ENCODE results near the gene SYK.

SYK gene

DNA sequence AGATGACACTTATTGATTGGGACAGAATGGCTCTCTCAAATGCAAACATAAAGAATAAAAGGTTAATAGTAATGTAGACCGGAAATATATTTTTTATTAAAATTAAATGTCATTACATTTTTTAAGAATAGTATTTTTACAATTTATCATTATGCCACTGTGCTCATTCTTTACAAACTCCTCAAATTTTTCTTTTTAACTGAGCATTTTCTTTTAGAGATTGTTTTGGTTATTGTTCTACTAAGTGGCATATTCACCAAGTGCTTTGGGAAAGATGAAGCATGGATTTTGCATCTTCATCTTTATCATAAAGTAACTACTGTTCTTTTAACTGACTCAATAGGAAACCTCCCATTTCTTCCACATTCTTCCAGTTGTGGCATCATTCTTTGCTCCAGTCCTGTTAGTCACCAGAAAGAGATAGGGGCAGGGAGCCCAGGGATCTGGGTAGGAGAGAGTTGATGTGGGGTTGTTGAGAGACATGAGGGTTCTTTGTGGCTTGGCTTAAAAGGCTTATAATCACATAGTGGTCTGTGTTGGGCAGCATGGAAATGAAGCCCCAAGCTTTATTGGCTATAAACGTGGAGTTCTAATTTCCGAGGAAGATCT lies 69.8 kb downstream of the SYK start:
- Histone ChIP-seq H3K9me3 (ENCODE audit: insufficient read depth, low read depth, low read length) (peaks cover 2% of the 10 kb centered on the region), H3K4ac (ENCODE audit: low read depth, low read length) (no peak overlapping the region), H3K79me1 (ENCODE audit: low read length) (no peaks in the 10 kb centered on the region), H3K14ac (ENCODE audit: low read length) (no peak overlapping the region), H3K4me2 (ENCODE audit: low read length) (no peak overlapping the region), H2AFZ (ENCODE audit: insufficient read depth, low read length, poor library complexity) (no peak overlapping the region), H2BK5ac (ENCODE audit: low read depth, low read length, poor library complexity) (no peak overlapping the region), H2BK120ac (ENCODE audit: insufficient read depth, low read length, poor library complexity) (no peak overlapping the region), H3K27me3 (ENCODE audit: insufficient read depth, low read length) (no peaks in the 10 kb centered on the region), H3K18ac (ENCODE audit: low read length) (no peak overlapping the region), H3K4me1 (ENCODE audit: control insufficient read depth in 1 of 2, insufficient read depth in 2 of 2, low read length in 2 of 2) (no peaks in the 10 kb centered on the region), H4K12ac (ENCODE audit: low read depth, low read length) (no peak overlapping the region), H3K9ac (ENCODE audit: low read length) (no peak overlapping the region), H3K36me3 (ENCODE audit: control insufficient read depth in 1 of 2, insufficient read depth in 2 of 2, low read length in 2 of 2) (no peaks in the 10 kb centered on the region), H3K79me2 (ENCODE audit: control insufficient read depth, insufficient read depth, low read length, poor library complexity) (no peaks in the 10 kb centered on the region), H3K23ac (ENCODE audit: low read length) (no peak overlapping the region), H2BK12ac (ENCODE audit: low read length) (no peak overlapping the region), H4K91ac (ENCODE audit: low read depth, low read length) (no peak overlapping the region), H2AK5ac (ENCODE audit: low read length) (no peak overlapping the region), H4K8ac (ENCODE audit: low read depth, low read length) (no peak overlapping the region), H3K27ac (ENCODE audit: low read depth, low read length) (no peak overlapping the region), H3K4me3 (ENCODE audit: low read depth, low read length) (no peak overlapping the region)
- peak; percentile 67 to 74 for DNase-seq
- no CpG with 5 or more reads among the region's 3 CpGs for WGBS (ENCODE audit: extremely low coverage, insufficient coverage, insufficient read length)

DNA sequence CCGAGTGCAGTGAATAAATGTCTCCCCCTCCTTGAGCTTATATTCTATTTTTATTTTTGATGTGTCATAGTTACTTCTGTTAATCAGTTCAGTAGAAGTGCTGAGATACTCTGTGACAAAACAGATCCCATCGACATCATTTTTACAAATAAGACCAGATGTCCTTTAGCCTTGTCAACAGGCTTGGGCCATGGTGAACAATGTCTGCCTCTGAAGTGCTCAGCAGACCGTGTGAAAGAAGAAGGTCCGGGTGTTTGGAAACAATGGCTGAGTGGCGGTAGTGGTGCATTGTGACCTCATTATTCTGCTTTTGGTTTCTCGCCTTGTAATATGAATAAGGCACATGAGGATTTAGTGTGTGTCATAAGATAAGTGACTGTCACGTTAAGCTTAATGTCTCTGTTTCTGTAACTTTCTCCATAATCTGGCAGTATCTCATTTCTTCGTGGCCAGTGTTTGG lies 71.2 kb downstream of the SYK start:
- Histone ChIP-seq H3K9ac (ENCODE audit: low read length) (no peak overlapping the region), H4K8ac (ENCODE audit: low read depth, low read length) (no peak overlapping the region), H3K4ac (ENCODE audit: low read depth, low read length) (no peak overlapping the region), H2AK5ac (ENCODE audit: low read length) (no peak overlapping the region), H2BK120ac (ENCODE audit: insufficient read depth, low read length, poor library complexity) (no peak overlapping the region), H4K91ac (ENCODE audit: low read depth, low read length) (no peak overlapping the region), H3K79me2 (ENCODE audit: control insufficient read depth, insufficient read depth, low read length, poor library complexity) (no peaks in the 10 kb centered on the region), H3K4me2 (ENCODE audit: low read length) (no peak overlapping the region), H3K79me1 (ENCODE audit: low read length) (no peaks in the 10 kb centered on the region), H3K4me1 (ENCODE audit: control insufficient read depth in 1 of 2, insufficient read depth in 2 of 2, low read length in 2 of 2) (no peaks in the 10 kb centered on the region), H3K14ac (ENCODE audit: low read length) (no peak overlapping the region), H2BK5ac (ENCODE audit: low read depth, low read length, poor library complexity) (no peak overlapping the region), H4K12ac (ENCODE audit: low read depth, low read length) (no peak overlapping the region), H3K18ac (ENCODE audit: low read length) (no peak overlapping the region), H3K9me3 (ENCODE audit: insufficient read depth, low read depth, low read length) (no peaks in the 10 kb centered on the region), H3K36me3 (ENCODE audit: control insufficient read depth in 1 of 2, insufficient read depth in 2 of 2, low read length in 2 of 2) (no peaks in the 10 kb centered on the region), H2BK12ac (ENCODE audit: low read length) (no peak overlapping the region), H3K27me3 (ENCODE audit: insufficient read depth, low read length) (no peaks in the 10 kb centered on the region), H2AFZ (ENCODE audit: insufficient read depth, low read length, poor library complexity) (no peak overlapping the region), H3K23ac (ENCODE audit: low read length) (no peak overlapping the region), H3K27ac (ENCODE audit: low read depth, low read length) (no peak overlapping the region), H3K4me3 (ENCODE audit: low read depth, low read length) (no peak overlapping the region)
- DNase-seq: no peak
- no CpG with 5 or more reads among the region's 8 CpGs for WGBS (ENCODE audit: extremely low coverage, insufficient coverage, insufficient read length)

DNA sequence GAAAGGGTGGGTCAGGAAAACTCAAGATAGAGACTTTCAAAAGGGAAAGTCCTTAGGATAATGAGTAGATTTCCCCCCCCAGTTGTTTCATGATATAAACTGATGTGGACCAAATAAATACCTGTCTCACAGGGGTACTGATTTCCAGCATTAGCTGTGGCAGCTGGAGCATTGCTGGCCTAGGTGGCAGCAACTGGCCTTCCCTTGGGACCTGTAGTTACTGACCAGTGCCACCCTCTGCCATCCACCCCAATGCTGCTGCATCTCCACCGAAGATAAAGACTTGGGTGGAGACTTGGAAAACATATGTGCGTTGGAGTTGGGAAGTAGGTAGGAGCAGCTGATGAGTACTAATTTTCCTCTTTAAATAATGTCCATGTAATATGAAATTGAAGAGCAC lies 71.8 kb downstream of the SYK start:
- Histone ChIP-seq H3K27me3 (ENCODE audit: insufficient read depth, low read length) (no peaks in the 10 kb centered on the region), H3K9ac (ENCODE audit: low read length) (no peak overlapping the region), H3K4ac (ENCODE audit: low read depth, low read length) (no peak overlapping the region), H3K4me2 (ENCODE audit: low read length) (no peak overlapping the region), H3K4me1 (ENCODE audit: control insufficient read depth in 1 of 2, insufficient read depth in 2 of 2, low read length in 2 of 2) (peaks cover 3% of the 10 kb centered on the region in 2 experiments), H3K27ac (ENCODE audit: low read depth, low read length) (no peak overlapping the region), H3K9me3 (ENCODE audit: insufficient read depth, low read depth, low read length) (no peaks in the 10 kb centered on the region), H4K91ac (ENCODE audit: low read depth, low read length) (no peak overlapping the region), H2AFZ (ENCODE audit: insufficient read depth, low read length, poor library complexity) (no peak overlapping the region), H3K79me2 (ENCODE audit: control insufficient read depth, insufficient read depth, low read length, poor library complexity) (no peaks in the 10 kb centered on the region), H3K4me3 (ENCODE audit: low read depth, low read length) (no peak overlapping the region), H3K79me1 (ENCODE audit: low read length) (no peaks in the 10 kb centered on the region), H2BK5ac (ENCODE audit: low read depth, low read length, poor library complexity) (no peak overlapping the region), H4K8ac (ENCODE audit: low read depth, low read length) (no peak overlapping the region), H2BK120ac (ENCODE audit: insufficient read depth, low read length, poor library complexity) (no peak overlapping the region), H3K36me3 (ENCODE audit: control insufficient read depth in 1 of 2, insufficient read depth in 2 of 2, low read length in 2 of 2) (no peaks in the 10 kb centered on the region), H2AK5ac (ENCODE audit: low read length) (no peak overlapping the region), H4K12ac (ENCODE audit: low read depth, low read length) (no peak overlapping the region), H3K14ac (ENCODE audit: low read length) (no peak overlapping the region), H3K18ac (ENCODE audit: low read length) (no peak overlapping the region), H3K23ac (ENCODE audit: low read length) (no peak overlapping the region), H2BK12ac (ENCODE audit: low read length) (no peak overlapping the region)
- DNase-seq: no peak
- no CpG with 5 or more reads among the region's 2 CpGs for WGBS (ENCODE audit: extremely low coverage, insufficient coverage, insufficient read length)

DNA sequence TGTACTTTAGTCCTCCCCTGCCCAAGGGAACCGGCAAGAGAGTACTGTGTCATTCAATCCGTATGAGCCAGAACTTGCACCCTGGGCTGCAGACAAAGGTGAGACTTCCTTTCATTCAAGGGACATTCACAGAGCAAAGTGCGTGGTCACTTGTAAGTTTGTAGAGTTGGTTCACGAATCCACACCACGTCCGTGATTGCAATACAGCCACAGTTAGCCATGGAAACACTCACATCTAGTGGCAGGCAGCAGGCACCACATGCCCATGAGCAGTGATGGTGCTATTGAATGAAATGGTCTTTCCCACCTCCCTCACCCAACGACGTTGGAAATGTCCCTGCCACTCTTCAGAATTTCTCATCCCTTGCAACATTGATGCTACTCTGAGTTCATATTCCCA lies 72.6 kb downstream of the SYK start:
- Histone ChIP-seq H2AFZ (ENCODE audit: insufficient read depth, low read length, poor library complexity) (no peak overlapping the region), H3K4ac (ENCODE audit: low read depth, low read length) (no peak overlapping the region), H4K8ac (ENCODE audit: low read depth, low read length) (no peak overlapping the region), H3K23ac (ENCODE audit: low read length) (no peak overlapping the region), H3K4me1 (ENCODE audit: control insufficient read depth in 1 of 2, insufficient read depth in 2 of 2, low read length in 2 of 2) (peaks cover 3 to 6% of the 10 kb centered on the region in 2 experiments), H4K91ac (ENCODE audit: low read depth, low read length) (no peak overlapping the region), H3K18ac (ENCODE audit: low read length) (no peak overlapping the region), H3K4me2 (ENCODE audit: low read length) (no peak overlapping the region), H3K14ac (ENCODE audit: low read length) (no peak overlapping the region), H3K9me3 (ENCODE audit: insufficient read depth, low read depth, low read length) (no peaks in the 10 kb centered on the region), H3K9ac (ENCODE audit: low read length) (no peak overlapping the region), H2BK120ac (ENCODE audit: insufficient read depth, low read length, poor library complexity) (no peak overlapping the region), H3K4me3 (ENCODE audit: low read depth, low read length) (no peak overlapping the region), H3K27ac (ENCODE audit: low read depth, low read length) (no peak overlapping the region), H4K12ac (ENCODE audit: low read depth, low read length) (no peak overlapping the region), H2BK12ac (ENCODE audit: low read length) (no peak overlapping the region), H3K27me3 (ENCODE audit: insufficient read depth, low read length) (no peaks in the 10 kb centered on the region), H3K79me2 (ENCODE audit: control insufficient read depth, insufficient read depth, low read length, poor library complexity) (no peaks in the 10 kb centered on the region), H2BK5ac (ENCODE audit: low read depth, low read length, poor library complexity) (no peak overlapping the region), H2AK5ac (ENCODE audit: low read length) (no peak overlapping the region), H3K79me1 (ENCODE audit: low read length) (no peaks in the 10 kb centered on the region), H3K36me3 (ENCODE audit: control insufficient read depth in 1 of 2, insufficient read depth in 2 of 2, low read length in 2 of 2) (no peaks in the 10 kb centered on the region)
- WGBS (ENCODE audit: extremely low coverage, insufficient coverage, insufficient read length): no CpG with 5 or more reads among the region's 8 CpGs
- DNase-seq: no peak
